GM18520 (cell line): ENCODE results near the gene SEMA5B.

ENCODE experiments used
- ATAC-seq: cut with Tn5 transposase; IDR thresholded peaks from one replicate; pipeline ENCODE4 v1.9.1; 2021; ENCODE audit not compliant: unreplicated experiment

SEMA5B gene

DNA sequence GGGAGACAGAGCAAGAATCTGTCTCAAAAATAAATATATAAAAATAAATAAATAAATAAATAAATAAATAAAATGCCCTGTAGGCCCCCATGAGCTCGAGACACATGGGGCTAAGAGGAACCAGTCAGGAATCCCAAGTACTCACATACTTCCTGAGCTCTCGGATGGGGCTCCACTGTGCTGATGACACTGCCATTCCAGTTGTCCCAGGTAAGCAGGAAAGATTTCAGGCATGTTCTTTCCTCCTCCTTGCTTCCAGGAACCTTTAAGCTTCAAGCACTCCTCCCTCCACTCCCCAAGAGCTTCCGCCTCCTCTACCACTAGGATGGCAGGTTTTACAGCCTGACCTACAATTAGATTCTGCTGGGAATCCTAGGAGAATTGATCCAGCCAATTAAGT is 119.3 kb downstream of the SEMA5B start:
- ATAC-seq, result no peak

DNA sequence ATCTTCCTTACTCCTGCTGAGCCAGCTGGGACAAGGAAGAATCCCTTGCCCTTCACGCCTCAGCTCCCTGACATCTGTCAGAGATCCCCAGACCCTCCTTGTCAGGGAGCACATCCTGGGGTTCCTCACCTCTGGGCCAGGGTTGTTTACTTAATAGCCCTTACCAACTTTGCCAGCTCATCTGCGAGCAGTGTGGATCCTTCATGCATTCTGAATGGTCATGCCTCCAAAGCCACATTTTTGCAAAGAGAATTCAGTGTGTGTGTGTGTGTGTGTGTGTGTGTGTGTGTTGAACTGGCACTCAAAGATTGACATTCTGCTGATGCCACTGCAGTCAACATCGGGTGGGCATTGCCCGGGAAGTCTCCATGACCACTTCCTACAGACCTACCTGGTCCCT is 120.1 kb downstream of the SEMA5B start:
- no peak for ATAC-seq

DNA sequence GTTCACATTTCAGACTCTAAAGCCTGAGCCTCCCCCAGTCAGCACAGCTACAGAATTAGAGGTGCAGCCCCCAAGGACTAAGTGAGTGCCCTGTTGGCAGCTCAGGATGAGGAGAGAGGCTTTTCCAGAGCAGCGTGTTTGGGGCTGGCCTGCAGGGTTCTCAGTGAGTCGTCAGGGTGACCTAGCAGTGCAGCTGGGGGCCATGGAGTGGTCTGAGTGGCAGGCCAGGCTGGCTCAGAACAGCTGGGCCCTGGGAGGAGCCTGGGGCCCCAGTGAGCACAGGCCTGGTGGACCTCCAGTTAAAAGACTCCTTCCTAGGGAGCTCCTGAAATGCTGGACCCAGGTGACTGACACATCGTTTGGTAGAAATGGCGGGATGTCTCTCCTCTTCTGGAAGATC is 124.4 kb downstream of the SEMA5B start:
- ATAC-seq, result no peak

DNA sequence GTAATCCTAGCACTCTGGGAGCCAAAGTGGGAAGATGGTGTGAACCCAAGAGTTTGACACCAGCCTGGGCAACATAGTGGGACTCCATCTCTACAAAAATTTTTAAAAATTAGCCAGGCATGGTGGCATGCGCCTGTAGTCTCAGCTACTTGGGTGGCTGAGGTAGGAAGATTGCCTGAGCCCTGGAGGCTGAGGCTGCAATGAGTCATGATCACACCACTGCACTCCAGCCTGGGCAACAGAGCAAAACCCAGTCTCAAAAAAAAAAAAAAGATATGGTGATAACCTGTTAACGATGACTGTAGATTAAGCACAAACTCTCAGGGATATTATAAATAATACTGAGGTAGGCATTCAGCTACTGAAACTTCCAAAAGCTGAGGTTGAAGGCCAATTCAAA is 125.2 kb downstream of the SEMA5B start:
- ATAC-seq, result no peak

DNA sequence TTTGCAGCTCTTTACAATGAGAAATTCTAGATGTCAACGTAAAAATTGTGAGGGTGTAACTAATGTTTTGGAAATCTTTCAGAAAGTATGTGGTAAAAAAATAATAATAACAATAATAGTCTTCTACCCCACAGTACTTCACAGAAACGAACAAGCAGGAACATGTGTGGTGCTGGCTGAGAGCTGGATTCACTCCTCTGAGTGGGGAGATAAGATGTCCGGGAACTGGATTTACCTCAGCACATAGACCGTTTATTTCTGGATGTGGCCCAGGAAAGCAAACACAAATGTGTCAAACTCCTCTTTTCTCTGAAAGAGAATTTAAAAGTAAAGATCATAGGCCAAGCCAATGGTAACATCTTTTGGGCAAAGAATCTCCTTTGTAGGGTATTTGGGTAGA is 129.3 kb downstream of the SEMA5B start:
- no peak for ATAC-seq

DNA sequence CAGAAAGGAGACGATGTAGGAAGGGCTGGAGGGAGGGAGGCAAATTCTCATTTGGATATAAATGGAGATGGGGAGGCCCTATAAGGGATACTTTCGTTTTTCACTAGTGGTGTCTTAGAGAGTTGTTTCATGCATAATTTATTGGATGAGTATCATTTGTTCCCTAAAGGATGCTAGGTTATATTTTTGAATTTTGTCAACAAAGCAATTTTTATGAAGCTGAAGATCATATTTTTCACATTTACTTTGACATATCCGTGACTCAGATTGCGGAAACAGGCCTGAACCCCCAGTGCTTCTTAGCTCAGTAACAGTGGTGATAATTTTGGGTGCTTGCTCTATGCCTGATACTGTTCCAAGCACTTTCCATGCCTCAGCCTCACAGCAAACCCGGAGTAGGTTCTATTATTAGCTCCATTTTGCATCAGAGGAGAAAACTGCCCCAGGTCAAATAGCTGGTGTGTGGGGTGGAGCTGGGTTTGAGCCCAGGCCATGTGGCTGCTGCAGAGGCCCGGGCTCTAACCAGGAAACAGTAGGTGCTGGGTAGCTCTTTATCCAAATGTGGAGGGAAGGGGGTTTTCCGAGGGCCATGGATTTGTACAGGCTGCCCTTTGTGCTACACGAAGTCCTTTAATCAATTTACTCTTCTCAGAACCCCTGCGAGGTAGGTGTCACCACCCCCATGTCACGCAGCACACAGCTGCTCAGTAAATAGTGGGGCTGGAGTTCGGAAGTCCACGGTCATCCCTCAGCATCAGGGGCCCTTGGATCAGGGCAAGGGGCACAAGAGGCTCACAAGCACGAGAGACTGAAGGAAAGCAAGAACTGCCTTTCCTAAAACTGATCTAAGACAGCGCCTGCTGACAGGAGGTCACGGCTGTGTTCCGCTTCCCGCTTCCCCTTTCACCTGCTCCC is 133.6 kb downstream of the SEMA5B start:
- ATAC-seq, result no peak

DNA sequence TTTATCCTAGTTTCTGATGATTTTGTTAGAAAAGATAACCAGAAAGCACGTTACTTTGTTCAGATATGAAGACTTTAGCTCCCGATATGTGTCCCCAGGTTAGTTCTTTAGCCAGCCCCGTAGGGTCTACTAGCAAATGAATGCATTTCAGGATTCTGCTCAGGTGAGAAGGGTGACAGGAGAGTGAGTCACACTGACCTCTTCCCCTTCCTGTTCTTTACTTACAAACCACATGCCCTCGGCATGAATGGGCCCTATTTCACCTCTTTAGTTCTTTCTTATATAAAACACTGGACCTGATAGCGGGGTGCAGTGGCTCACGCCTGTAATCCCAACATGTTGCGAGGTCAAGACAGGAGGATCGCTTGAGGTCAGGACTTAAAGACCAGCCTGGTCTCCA is 134.3 kb downstream of the SEMA5B start:
- ATAC-seq, result no peak

DNA sequence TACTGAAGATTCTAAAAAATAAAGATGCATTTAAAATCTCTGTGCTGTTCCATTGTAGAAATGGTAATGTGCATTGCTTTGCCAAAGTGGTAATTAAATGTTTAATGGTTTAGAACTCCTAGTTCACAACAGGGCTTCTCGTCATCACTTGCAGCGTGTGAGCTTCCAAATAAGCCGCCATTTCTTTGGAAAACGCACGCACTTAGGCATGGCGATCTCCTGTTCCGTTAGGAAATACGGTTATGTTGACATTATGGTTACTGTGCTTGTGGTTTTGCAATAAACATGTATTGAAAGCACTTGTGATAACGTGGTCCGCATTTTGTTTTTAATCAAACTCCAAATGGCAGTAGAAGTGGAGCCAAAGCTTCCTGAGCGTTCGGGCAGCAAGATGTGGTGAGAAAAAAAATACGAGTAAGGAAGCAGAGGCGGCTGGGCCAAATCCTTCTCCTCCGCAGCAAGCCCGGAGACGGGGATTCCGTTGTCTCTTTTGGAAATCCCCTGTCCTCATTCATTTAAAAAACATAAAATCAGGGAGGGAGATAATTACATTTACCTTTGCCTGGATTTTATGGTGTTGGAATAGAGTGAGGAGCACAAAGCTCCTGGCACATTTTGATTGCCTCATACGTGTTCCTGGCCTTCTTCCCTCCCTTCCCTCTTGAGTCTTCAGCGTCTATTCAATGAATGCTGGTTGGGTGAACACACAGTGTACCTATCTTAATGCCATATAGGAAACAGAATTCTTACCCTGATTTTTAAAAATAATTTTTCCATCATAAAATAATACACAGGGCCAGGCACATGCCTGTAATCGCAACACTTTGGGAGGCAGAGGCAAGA is 135.2 kb downstream of the SEMA5B start:
- ATAC-seq, result no peak

DNA sequence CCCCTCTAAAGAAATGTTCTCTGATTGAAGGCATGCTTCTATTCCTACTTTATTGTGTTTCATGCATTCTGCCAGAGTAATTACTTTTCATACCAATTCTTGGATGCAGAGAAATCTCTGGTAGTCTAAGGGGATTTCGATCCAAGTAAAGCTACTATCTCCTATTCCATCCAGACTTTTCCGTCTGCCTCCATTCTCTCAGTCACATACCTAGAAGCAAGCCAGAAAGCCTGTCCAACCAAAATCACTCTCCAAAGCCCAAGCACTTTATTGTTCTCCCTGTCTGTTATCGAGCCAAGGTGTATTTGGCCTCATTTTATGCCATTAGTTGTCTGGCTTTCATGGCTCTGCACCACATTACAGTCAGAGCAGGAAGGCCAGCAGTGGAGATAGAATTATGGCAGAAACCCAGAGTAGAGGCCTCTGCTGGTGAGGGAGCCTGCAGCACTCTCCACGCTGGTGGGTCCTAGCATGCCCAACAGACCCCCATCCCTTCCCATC is 136.8 kb downstream of the SEMA5B start:
- ATAC-seq, result no peak

DNA sequence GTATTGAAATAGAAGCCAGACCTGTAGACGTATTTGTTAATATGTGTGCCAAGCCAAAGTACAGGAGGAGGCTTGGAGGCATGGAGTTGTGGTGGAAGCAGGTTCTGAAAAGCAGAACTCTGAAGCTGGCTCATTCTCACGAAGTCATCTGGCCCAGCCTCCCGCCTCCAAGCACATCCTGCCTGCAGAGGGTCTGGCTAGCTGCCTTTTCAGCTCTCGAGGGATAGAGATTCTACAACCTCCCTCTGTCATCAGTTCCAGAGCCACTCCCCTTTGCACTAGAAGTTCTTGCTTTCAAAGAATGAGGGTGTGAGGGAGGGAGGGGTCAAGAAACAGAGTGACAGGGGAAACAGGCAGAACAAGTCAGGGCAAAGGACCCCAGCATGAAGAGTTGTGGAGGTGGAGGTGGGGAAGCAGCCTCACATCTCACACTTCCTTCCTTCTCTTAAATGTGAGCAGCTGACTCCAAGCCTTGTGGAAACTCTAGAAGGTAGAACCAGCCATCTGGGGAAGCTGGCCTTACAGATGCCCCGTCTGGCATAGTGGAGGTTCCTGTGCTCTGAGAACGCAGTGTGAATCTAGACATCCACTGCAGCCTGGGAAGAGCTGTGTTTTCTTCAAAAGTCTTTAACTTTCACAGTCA is 137.4 kb downstream of the SEMA5B start:
- ATAC-seq, result no peak

DNA sequence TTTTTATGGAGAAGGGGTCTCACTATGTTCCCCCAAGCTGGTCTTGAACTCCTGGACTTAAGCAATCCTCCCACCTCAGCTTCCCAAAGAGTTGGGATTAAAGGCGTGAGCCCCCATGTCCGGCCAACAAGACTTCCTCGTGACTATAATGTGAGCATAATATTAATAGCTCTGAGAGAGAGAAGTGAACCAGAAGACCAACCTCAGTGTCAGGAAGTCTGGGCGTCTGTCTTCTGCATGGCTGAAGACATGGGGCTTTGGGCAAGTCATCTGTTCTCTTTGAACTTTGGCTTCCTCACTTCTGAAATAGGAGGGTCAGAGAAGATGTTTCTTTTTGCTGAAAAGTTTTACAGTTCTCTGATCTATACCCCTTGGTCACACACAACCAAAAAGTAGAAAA is 140.6 kb downstream of the SEMA5B start:
- no peak for ATAC-seq

DNA sequence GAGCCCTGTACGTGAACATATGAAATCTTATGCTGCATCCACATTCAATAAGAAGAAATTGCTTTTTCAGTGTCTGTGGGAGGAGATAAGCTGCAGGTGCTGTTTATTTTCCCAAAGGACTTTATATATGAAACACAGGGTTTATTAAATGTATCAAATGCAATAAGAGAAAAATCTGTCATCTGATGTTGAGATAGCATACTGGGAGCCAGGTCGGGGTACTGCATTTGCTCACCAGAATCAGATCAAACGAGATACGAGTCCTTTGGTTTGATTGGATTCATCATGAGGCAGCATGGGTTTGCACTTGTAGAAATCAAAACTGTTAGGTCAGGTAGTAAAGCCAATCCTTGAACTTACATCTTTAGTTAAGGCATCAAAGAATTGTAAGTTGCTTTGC is 141.3 kb downstream of the SEMA5B start:
- no peak for ATAC-seq

DNA sequence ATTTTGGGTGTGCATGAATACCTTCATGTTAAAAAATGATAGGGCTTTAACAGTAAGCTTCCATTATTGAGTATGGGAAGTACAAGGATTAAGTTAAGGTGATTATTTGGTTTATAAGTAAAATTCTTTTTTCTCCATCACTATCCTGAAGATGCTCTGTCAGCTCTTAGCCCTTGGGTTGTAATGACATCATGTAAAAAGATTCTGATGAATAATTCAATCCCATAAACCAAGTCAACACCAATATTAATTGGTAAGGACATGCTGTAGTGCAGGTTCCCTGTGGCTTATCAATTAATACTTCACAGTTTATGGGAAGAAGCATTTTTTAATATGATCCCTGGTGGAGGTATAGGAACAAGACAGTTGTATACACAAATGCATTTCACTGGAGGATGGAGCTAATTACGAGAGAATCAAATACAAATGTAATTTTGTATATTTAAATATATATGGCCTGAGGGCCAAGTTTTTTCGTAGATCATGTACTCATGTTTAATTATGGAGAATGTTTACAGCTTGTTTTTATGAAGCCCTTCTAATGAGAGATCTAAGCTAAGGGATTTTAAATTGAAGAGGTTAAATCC is 145.1 kb downstream of the SEMA5B start:
- ATAC-seq, result no peak

DNA sequence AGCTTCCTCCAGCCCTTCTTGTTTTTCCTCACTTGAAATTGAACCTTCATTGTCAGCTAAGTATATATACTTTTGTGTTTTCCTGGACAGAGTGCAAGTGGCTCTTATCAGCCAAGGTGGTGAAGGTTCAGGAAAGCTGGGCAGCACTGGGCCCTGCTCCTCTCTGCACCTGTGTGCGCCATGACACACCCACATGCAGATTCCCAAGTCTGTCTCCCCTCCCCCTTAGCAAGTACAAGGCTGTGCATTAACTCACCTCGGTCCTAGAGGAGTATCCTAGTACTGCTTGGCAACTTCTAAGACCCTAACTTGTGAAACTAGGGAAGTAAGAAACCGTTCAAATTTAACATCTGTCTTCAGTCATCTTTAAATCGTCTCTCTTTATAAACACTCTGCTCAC is 146.9 kb downstream of the SEMA5B start:
- ATAC-seq, result no peak

DNA sequence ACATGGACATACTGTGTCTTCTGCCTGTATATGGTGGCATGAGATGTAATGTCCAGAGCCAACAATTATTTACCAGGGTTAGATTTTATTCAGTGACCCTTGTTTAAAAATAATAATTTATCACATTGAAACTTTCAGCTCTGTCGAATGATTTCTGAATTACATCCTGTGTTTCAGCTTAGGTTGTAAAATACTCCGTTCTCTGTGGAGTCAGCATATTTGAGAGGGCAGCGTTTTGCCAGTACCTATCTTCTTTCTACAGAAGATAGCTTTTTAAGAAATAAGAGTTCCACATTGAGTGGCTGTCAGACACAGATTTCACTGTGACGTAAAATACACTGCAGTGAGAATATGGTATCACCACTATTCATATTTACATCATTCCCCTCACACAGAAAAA is 147.4 kb downstream of the SEMA5B start:
- ATAC-seq, result no peak

DNA sequence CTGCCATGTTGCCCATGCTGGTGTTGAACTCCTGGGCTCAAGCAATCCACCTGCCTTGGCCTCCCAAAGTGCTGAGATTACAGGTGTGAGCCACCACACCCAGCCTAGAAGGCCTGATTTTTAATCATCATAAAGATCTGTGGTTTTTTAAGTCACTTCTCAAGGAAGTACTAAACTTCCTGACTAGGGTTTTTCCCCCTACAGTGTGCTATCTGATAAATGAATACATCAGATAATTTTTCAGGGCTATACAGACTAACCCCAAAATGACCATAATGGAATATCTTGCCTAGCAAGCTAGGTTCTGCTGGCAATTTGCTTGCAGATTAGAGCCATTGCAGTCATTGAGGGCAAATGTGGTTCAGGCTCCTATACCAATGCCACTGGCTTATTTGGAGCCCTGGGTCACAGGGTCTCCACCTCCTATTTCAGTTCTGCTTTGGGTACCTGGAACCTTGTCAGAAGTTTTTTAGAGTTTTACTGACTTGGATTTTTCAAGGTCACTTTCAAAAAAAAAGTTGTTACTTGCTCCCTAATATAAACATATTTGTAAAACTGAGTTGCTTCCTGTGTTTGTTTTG is 151.9 kb downstream of the SEMA5B start:
- ATAC-seq, result no peak

DNA sequence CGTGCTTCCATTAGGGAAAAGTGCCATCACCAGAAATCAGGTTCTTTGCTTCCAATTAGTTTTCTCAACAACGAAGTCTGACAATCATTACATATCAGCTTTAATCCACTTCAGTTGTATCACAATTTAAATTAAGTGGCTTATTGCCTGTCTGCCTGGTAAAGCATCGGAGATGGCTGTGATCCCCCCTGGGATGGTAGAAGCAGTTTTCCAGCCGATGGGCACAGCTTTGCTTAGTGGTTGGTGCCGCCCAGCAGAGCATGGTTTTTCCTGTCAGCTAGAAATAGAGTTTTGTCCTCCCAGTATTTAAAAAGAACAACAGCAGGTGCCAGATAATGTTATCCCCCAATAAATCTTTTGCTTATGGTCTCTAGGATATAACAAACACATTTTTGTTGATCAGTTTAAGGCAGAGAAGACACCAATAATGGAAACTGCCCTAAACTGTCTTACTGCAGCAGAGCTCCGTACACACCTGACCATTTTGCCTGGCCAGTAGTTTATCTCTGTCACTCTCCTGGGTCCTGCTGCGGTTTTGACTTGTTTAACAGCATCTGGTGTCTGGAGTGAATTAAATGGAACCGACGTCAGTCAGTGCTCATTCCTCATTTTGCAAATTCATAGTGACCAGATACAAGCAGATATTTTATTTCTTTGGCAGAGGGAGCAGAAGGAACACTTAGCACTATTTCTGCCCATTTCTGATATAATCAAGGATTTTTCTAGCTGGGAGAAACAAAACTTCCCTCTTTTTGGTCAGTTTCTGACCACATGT is 153.6 kb downstream of the SEMA5B start:
- no peak for ATAC-seq

DNA sequence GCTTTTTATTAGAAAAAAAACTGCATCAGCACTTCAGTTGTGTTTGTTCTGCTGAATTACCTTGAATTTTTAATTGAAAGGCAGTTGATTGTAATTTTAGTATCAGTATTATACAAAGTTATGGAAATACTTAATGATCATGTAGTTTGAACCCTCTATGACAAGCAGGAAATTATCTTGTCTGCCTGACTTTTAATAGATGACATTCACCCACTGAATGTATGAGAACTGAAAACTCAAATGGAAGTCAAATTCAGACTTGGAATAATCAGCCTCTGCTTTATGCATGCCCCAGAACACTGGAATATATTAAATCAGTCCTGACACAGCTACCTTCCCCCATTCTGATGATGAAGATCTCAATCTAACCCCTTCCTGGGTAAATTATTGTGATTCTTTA is 159.2 kb downstream of the SEMA5B start:
- no peak for ATAC-seq

DNA sequence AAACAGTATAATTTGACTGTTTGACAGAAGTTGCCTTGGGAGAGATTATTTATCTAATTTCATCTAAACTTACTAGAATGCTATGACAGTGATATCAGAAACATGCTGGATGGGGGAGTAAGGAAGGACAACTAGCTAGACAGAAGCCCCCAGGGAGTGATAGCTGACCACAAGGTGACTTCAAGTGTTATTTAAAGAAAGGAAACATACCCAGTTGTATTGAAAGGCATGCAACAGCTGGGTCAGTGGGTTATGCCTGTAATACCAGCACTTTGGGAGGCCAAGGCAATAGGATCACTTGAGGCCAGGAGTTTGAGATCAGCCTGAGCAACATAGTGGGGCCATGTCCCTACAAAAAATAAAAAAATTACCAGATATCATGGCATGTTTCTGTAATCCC is 163.1 kb downstream of the SEMA5B start:
- ATAC-seq, result no peak

DNA sequence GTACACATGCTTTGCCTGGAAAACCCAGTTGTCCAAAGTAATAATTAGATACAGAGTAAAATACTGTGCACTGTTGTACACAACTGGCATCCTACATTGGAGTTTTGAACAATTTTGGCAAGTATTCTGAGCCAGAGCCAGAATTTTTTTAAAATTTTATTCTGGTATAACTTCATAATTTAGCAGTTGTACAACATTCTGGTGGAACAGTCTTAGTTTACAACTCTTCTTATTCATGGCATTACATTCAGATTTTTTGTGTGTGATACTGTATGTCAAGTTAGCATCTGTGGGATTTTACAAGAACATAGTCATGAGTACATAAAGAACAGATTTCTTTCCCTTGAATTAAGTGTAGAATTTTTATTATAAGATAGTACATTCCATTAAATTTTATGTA is 165.2 kb downstream of the SEMA5B start:
- no peak for ATAC-seq
